Ovary (tissue), 9 donors: Measurements from ENCODE around the gene CADM3. TPM values are rescaled to one million over a fixed set of nuclear protein-coding genes. Genes with fewer than 3 reads are reported as not detected.

Experiments
- DNase-seq, 5 donors: peaks; one replicate each; pipeline ENCODE4 v3.0.0-alpha.2; 2019 to 2020
- H3K27ac ChIP-seq, 2 donors: fragments of 200-600 bp; one replicate each; pipeline versions ENCODE4 v1.5.1 to v1.8.0; 2019 to 2022
- H3K27me3 ChIP-seq: fragments of 200-600 bp; one replicate; pipeline ENCODE4 v1.8.0; 2022
- H3K36me3 ChIP-seq: fragments of 200-600 bp; sonication (generic); one replicate; pipeline ENCODE4 v1.5.1; 2019
- H3K4me1 ChIP-seq: one replicate; pipeline ENCODE4 v1.8.1; 2013; ENCODE audit warnings: mild to moderate bottlenecking, moderate library complexity; ENCODE audit not compliant: insufficient read depth
- H3K4me3 ChIP-seq: fragments of 200-600 bp; sonication (generic); one replicate; pipeline ENCODE4 v1.5.1; 2017
- H3K9me3 ChIP-seq, 2 donors: fragments of 200-600 bp in 1 of 2; sonication (generic) in 1 of 2; one replicate each; pipeline versions ENCODE4 v1.5.1 to v1.8.1; 2013 to 2019; ENCODE audit warnings: mild to moderate bottlenecking in 1 of 2, moderate library complexity in 1 of 2
- CTCF ChIP-seq, 3 donors: fragments of 450-650 bp in 2 of 3; fragments of 200-600 bp in 1 of 3; IDR thresholded peaks; one replicate each; pipeline versions ENCODE4 v1.5.1 to v1.8.0; 2016 to 2022; ENCODE audit warnings: antibody characterized with exemption in 3 of 3, mild to moderate bottlenecking in 1 of 3
- EP300 ChIP-seq: sonication (generic); formaldehyde crosslinking; IDR thresholded peaks from one replicate; pipeline ENCODE4 v1.6.1; 2017; ENCODE audit warnings: antibody characterized with exemption
- POLR2A ChIP-seq: fragments of 450-650 bp; IDR thresholded peaks from one replicate; pipeline ENCODE4 v1.6.1; 2017; ENCODE audit warnings: antibody characterized with exemption, mild to moderate bottlenecking, moderate library complexity
- WGBS, 3 donors: extraction: QIAGEN DNeasy Blood & Tissue Kit in 1 of 3; methylation state at CpG; one replicate each; pipeline versions ENCODE4 v1.1.5 to v1.1.7; 2013 to 2017; 5-methylcytosine and 5-hydroxymethylcytosine counted together
- intact Hi-C, 4 donors: fragments of 100-400 bp; cut with DNase I; formaldehyde crosslinking; loops; one replicate each; pipeline versions ENCODE4 v1.11.0 to v1.15.1; 2022 to 2023
- polyA plus RNA-seq, 2 donors: library from polyadenylated mRNA; stranded (reverse); fragments of 200-250 nt in 1 of 2; fragments of 350-450 nt in 1 of 2; fragmentation: Illumina TruSeq in 1 of 2; extraction: RNeasy Lipid Tissue Mini Kit (QIAGEN cat#74804) in 1 of 2; gene quantifications; one replicate each; pipeline ENCODE4 v1.2.3, GENCODE V29; 2013 to 2014
- total RNA-seq, 7 donors: library from RNA; depleted of rRNA in 2 of 7; stranded (reverse); fragments of >200 nt in 2 of 7; fragmentation: NEBNext Ultra II Directional in 3 of 7; extraction: Animal tissue kit (Norgen Biotek cat#: 25700) in 3 of 7; gene quantifications; one replicate each; pipeline versions ENCODE4 v1.1.0 to v1.2.4, GENCODE V29; 2016 to 2023
- donor health status: DM: no; HTN: no; CAD: no; lungs with moderate emphysema.
- donor health status: DM: no; HTN: no; CAD: no.
- donor health status: Bipolar disorder and iron deficiency.
- donor health status: DM: yes; HTN: yes; CAD: no.
- donor health status: DM: no; HTN: no; CAD: no.
- donor health status: DM: yes; HTN: yes; CAD: no.

Gene CADM3
- total and polyA plus RNA-seq, 9 donors = 0.17 to 13.8 (median 1.5) TPM; not detected in 2

- Histone ChIP-seq H3K9me3 (peaks cover 0 to 5% of the 10 kb centered on the region in 2 donors), H3K27me3 (no peaks in the 10 kb centered on the region), H3K27ac (no peak overlapping the region), H3K4me1 (no peaks in the 10 kb centered on the region), H3K36me3 (no peaks in the 10 kb centered on the region), H3K4me3 (no peak overlapping the region)
- intact Hi-C loops = no loop called here
- WGBS, 3 donors = 0 to 1% (median 1%) methylated on average over 27 to 49 of the region's 49 CpGs
- no peak for TF ChIP-seq POLR2A
- TF ChIP-seq CTCF (IDR thresholded peaks at IDR 0.05) = no peak
- no peak for TF ChIP-seq EP300
- no peak for DNase-seq
Measured at GRCh38 chr1:159171688-159172501, 480 bp downstream of the CADM3 start.

- Histone ChIP-seq H3K9me3 (peaks cover 0 to 5% of the 10 kb centered on the region in 2 donors), H3K4me3 (no peak overlapping the region), H3K27ac (no peak overlapping the region), H3K27me3 (no peaks in the 10 kb centered on the region), H3K36me3 (no peaks in the 10 kb centered on the region), H3K4me1 (no peaks in the 10 kb centered on the region)
- WGBS, 3 donors = 1 to 2% (median 1%) methylated on average over 17 of the region's 17 CpGs
- no peak for DNase-seq
- intact Hi-C loops = no loop called here
- TF ChIP-seq EP300 (no peak), CTCF (IDR thresholded peaks at IDR 0.05) (no peak), POLR2A (no peak)
Measured at GRCh38 chr1:159172614-159173291, 1.3 kb downstream of the CADM3 start.

GRCh38 chr1:159173320-159173719, 1.9 kb downstream of the CADM3 start:
- H3K4me3 ChIP-seq = no peak overlapping the region
- H3K27me3 ChIP-seq = no peaks in the 10 kb centered on the region
- no peaks in the 10 kb centered on the region for H3K4me1 ChIP-seq
- H3K36me3 ChIP-seq = no peaks in the 10 kb centered on the region
- 13 to 26% (median 17%) methylated on average over 7 of the region's 7 CpGs for WGBS, 3 donors
- no peak for DNase-seq
- TF ChIP-seq CTCF (IDR thresholded peaks at IDR 0.05) = no peak
- intact Hi-C loops = no loop called here
- no peak overlapping the region for H3K27ac ChIP-seq
- H3K9me3 ChIP-seq = peaks cover 0 to 5% of the 10 kb centered on the region in 2 donors

- Histone ChIP-seq H3K36me3 (no peaks in the 10 kb centered on the region), H3K27ac (no peak overlapping the region), H3K27me3 (no peaks in the 10 kb centered on the region), H3K4me3 (no peak overlapping the region), H3K9me3 (peaks cover 0 to 5% of the 10 kb centered on the region in 2 donors), H3K4me1 (no peaks in the 10 kb centered on the region)
- 69 to 77% (median 75%) methylated on average over 2 of the region's 2 CpGs for WGBS, 3 donors
- DNase-seq = no peak
- intact Hi-C loops = no loop called here
- TF ChIP-seq EP300 = no peak
- TF ChIP-seq CTCF (IDR thresholded peaks at IDR 0.05) = no peak
- TF ChIP-seq POLR2A = no peak
Measured at GRCh38 chr1:159175571-159175970, 4.2 kb downstream of the CADM3 start.
